GM21786 (cell line): ENCODE results near the gene FAM151A.
"Not testable (repeated sequence)": the region's sequence is repeated elsewhere in the genome, so short reads cannot be mapped to it uniquely, and the experiment has no call there.

Experiments used
- ATAC-seq: cut with Tn5 transposase; IDR thresholded peaks from one replicate; pipeline ENCODE4 v1.9.1; 2021; ENCODE audit not compliant: unreplicated experiment

Gene FAM151A

GRCh38 chr1:54636461-54637446 lies 13.4 kb upstream of the FAM151A start:
- ATAC-seq, result not testable (repeated sequence)

- ATAC-seq, result not testable (repeated sequence)
Observed at GRCh38 chr1:54635804-54636203, 12.5 kb upstream of the FAM151A start.

GRCh38 chr1:54627196-54627595 lies 3.9 kb upstream of the FAM151A start:
- no peak for ATAC-seq

GRCh38 chr1:54624466-54625464 lies 1.4 kb upstream of the FAM151A start:
- no peak for ATAC-seq

- ATAC-seq, result no peak
Observed at GRCh38 chr1:54619749-54620148, 3.6 kb downstream of the FAM151A start.

- ATAC-seq, result no peak
Observed at GRCh38 chr1:54615531-54616279, 7.6 kb downstream of the FAM151A start.

GRCh38 chr1:54614563-54614962 lies 8.8 kb downstream of the FAM151A start:
- ATAC-seq, result no peak

- ATAC-seq, result no peak
Observed at GRCh38 chr1:54614024-54614423, 9.3 kb downstream of the FAM151A start.

GRCh38 chr1:54611621-54612020 lies 11.7 kb downstream of the FAM151A start:
- no peak for ATAC-seq

- no peak for ATAC-seq
Observed at GRCh38 chr1:54610601-54611580, 12.4 kb downstream of the FAM151A start.

- no peak for ATAC-seq
Observed at GRCh38 chr1:54610048-54610447, 13.3 kb downstream of the FAM151A start.

GRCh38 chr1:54609301-54609921 lies 13.9 kb downstream of the FAM151A start:
- no peak for ATAC-seq

GRCh38 chr1:54608566-54609230 lies 14.6 kb downstream of the FAM151A start:
- no peak for ATAC-seq

- ATAC-seq, result no peak
Observed at GRCh38 chr1:54607821-54608565, 15.3 kb downstream of the FAM151A start.

- ATAC-seq, result no peak
Observed at GRCh38 chr1:54606990-54607325, 16.4 kb downstream of the FAM151A start.

GRCh38 chr1:54606096-54606989 lies 17.0 kb downstream of the FAM151A start:
- no peak for ATAC-seq
